Smooth muscle cell of the brain vasculature (primary cell): Measurements from ENCODE around the gene ETS2.
"Not testable (repeated sequence)": the region's sequence is repeated elsewhere in the genome, so short reads cannot be mapped to it uniquely, and the experiment has no call there.

Experiments
- DNase-seq: peaks from one replicate; pipeline ENCODE4 v3.0.0-alpha.2; 2012; ENCODE audit warnings: low read depth, low spot score

Gene ETS2

DNA sequence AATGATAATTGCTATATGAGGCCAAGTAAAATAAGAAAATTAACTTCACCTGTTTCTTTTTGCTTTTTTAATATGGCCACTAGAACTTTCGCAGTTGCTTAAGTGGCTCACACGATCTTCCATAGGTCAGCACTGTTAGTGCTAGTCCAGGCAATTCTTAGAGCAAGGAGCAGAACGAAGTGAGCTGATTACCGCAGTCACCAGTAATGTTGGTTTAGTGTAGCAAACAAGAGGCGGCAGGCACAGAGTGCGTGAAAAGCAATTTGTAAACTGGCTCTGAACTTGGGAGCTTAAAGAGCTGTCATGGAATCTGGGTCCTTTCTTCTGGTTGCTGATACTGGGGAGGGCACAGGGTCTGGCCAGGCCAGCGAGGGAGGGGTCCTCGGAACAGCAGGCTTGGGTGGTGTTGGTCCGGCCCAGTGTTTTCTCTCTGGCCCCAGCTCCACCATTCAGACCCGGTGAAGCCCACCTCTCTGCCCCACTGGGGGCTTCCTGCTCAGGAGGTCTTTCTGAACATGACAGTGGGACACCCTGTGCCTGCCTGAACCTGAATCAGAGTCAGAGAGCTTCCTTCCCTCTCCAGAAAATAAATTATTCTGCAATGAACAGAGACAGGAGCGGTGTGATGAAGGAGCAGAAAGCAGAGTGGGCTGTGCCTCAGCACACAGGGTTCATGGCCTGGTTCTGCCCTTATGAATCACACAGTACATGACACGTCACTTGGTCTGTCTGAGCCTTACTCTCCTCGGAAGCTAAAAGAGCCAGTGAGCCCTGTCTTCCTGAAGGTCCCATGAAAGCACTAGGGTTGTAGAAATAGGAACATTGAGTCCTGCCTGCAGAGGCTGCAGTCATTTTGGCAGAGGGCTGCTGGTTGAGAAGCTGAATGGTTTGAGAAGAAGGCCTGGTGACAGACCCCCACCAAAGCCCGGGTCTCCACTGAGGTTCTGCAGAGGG is 11.9 kb downstream of the ETS2 start:
- DNase-seq = no peak

DNA sequence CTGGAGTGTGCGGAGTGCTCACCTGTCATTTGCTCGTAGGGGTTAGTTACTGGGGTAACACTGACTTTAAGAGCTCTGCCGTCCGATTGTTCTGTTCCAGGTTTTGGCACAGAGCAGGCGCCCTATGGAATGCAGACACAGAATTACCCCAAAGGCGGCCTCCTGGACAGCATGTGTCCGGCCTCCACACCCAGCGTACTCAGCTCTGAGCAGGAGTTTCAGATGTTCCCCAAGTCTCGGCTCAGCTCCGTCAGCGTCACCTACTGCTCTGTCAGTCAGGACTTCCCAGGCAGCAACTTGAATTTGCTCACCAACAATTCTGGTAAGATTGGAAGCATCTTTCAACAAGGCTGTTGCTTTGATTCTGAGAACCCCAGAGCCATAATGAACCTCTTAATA is 12.6 kb downstream of the ETS2 start:
- DNase-seq = no peak

DNA sequence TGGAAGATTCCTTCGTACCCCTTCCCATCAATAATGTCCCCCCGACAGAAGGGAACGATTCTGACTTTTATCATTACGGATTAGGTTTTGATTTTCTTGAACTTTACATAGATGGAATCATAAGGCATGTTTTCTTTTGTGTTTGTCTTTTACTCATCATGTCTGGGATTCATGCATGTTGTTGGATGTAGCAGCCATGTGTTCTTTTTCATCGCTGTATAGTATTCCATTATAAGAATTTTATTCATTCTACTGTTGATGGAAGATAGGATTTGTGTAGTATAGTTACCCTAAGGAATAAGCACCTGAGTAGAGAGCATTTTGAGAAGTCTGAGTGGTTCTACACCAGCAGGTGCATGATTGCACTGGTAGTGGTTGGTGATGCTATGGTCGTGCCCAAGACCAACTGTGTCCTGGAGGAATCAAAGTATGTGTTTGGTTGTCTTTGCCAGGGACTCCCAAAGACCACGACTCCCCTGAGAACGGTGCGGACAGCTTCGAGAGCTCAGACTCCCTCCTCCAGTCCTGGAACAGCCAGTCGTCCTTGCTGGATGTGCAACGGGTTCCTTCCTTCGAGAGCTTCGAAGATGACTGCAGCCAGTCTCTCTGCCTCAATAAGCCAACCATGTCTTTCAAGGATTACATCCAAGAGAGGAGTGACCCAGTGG is 13.5 kb downstream of the ETS2 start:
- no peak for DNase-seq

DNA sequence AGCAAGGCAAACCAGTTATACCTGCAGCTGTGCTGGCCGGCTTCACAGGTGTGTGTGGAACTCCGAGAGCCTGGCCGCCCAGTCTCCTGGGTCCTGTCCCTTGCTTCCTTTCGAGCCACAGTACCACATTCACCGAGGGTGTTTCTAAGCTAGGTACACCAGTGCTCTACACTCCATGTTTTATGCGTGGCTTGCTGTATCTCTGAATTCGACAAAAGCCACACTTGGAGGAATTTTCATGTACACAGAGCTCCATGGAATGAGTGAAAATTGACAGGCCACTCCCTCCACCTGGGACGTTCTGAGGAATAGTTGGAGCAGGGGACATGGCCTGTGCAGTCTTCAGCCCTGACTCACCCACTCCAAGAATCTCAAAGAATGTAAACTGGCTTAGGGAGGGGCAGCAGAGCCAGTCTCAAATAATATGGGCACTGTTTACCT is 14.0 kb downstream of the ETS2 start:
- DNase-seq = no peak

DNA sequence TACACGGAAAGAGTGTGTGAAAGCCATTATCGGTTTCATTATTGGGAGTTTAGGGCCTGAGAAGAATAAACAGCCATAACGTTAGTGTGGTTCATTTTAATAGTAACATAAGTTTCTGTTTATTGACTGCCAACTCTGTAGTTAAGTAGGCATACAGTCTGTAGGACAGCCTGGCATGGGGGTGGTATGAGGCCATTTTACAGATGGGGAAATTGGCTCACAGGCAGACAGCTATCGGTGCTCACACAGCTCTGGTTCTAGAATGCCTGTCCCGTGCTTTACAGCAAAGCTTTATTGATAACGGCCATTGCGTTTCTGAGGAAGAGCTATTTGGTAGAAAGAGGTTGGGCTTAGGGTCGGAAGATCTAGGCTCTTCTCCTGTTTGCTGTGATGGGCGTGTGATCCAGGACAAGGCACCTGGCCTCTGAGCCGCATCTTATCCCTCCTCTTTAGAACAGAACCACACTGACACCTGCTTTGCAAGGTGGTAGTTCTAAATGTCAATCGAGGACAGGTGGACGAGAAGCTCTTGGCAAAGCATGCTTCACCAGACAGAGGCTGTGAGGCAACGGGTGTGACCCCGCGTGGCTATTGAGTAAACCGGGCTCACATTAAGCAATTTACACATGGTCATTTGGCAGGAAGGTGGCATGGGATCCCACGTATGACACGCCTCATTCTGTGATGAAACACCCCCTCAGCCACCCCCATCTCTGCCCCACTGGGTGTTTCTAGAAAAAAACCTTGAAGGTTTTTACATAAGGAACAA is 14.9 kb downstream of the ETS2 start:
- no peak for DNase-seq

DNA sequence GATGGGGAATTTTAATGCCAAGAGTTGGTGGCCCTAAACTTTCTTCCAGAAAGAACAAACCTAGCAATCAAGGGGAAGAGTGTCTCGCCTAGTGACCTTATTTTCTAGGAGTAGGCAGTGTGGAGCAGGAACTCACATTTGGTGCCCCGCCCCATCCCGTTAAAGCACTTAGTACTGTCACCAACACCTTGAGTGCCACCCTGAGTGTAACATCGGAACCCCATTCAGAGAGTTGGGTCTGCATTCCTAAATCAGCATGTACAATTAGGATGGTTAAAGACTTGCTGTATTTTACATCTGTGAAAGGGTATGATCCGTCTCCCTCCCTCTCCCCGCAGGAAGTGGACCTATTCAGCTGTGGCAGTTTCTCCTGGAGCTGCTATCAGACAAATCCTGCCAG is 15.5 kb downstream of the ETS2 start:
- DNase-seq = no peak

DNA sequence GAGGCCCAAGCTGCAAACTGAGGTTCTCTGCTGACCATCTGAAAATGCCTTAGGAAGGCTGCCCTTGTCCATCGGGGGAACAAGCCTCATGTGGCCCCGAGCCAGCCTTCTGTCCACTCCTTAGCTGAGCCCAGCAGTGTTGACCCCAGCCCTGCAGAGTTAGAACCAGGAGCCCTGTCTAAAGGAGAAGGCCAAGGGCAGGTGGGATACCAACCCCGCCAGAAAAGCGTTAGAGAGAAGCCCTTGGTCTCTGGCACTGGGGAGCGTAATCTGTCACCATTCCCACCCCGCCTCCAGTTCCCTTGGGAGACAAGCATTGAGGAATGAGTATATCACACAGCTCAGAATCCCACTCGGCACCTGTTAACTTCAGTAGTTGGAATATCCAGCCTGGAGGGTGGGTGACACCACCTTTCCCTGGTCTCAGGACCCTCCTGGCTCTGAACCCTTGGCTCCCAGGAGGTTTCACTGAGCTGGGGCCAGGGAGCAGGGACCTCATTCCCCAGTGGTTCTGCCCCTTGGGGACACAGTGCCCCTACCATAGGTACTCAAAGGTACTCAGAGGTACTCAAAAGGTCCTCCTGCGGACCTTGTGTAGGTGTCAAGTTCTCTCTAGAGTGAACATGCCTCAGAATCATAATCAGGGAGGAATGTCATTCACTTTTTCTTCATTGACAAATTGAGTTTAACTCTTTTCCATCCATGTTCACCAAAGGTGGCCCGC is 16.4 kb downstream of the ETS2 start:
- DNase-seq = no peak

DNA sequence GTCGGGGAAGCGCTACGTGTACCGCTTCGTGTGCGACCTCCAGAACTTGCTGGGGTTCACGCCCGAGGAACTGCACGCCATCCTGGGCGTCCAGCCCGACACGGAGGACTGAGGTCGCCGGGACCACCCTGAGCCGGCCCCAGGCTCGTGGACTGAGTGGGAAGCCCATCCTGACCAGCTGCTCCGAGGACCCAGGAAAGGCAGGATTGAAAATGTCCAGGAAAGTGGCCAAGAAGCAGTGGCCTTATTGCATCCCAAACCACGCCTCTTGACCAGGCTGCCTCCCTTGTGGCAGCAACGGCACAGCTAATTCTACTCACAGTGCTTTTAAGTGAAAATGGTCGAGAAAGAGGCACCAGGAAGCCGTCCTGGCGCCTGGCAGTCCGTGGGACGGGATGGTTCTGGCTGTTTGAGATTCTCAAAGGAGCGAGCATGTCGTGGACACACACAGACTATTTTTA is 17.1 kb downstream of the ETS2 start:
- DNase-seq = no peak

DNA sequence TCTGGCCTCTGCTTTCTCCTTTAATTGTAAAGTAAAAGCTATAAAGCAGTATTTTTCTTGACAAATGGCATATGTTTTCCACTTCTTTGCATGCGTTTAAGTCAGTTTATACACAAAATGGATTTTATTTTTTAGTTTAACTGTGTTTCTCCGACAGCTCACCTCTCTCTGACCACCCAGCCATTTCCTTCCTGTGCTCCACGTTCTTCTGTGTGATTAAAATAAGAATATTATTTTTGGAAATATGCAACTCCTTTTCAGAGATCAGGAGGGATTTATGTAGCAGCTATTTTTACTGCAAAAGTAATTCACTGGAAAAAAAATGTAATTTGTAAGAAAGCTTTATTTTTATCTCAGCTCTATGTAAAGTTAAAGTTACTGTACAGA is 18.0 kb downstream of the ETS2 start:
- DNase-seq = no peak

DNA sequence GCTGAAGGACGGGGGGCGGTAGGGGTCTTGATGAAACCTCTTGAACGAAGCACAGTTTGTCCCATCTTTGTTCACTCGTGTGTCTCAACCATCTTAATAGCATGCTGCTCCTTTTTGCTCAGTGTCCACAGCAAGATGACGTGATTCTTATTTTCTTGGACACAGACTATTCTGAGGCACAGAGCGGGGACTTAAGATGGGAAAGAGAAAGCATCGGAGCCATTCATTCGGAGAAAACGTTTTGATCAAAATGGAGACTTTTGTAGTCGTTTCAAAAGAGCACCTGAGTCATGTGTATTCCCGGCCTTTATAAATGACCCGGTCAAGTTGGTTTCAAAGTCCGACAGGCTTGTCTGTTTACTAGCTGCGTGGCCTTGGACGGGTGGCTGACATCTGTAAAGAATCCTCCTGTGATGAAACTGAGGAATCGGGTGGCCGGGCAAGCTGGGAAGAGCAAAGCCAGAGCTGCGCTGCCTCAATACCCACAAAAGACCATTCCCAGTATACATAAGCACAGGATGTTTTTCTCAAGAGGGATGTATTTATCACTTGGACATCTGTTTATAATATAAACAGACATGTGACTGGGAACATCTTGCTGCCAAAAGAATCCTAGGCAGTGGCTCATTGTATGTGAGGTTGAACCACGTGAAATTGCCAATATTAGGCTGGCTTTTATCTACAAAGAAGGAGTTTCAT is 18.5 kb downstream of the ETS2 start:
- DNase-seq = no peak

DNA sequence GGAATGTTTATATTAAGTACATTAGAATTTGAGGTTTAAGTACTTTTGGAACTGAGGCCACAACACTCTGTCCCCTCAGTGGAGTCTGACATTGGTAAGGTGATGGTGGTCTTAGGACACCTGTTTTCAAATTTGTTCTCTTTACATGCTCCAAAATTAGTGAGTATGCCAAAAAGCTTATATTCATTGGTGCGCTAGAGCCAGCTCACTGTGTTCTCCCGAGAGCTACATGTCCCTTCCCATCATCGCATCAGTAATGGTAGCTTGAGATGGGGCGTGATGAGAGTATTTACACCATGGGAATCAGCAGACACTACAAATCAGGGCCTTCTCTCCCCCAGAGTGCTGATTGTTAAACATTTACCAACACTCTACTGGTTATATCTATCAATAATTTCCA is 19.5 kb downstream of the ETS2 start:
- no peak for DNase-seq

DNA sequence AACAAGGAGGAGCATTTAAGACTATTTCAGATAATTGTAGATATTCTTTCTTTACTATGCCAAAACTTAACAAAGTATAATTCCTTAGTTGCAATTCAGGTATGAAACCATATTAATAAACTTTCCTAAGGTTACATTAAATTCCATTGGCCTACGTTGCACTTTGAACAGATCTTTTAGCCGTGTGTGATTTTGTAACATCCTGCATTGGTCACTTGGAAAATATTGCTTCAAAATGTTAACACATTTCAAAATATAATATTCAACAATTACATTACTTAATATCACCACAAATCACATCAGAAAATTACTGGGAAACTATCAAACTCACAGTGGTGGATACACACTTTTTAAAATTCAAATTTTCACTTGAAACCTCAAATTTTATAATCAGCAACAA is 20.2 kb downstream of the ETS2 start:
- DNase-seq = no peak

DNA sequence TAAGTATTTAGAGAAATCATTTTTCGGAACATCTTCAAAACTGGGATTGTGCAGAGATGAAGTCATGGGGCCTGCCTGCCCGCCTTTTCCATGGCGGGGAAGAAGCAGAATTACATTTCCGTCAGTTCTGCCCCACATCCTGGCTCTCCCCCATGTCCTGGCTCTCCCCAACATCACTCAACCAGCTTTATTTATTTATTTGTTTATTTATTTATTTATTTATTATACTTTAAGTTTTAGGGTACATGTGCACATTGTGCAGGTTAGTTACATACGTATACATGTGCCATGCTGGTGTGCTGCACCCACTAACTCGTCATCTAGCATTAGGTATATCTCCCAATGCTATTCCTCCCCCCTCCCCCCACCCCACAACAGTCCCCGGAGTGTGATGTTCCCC is 22.4 kb downstream of the ETS2 start:
- not testable (repeated sequence) for DNase-seq

DNA sequence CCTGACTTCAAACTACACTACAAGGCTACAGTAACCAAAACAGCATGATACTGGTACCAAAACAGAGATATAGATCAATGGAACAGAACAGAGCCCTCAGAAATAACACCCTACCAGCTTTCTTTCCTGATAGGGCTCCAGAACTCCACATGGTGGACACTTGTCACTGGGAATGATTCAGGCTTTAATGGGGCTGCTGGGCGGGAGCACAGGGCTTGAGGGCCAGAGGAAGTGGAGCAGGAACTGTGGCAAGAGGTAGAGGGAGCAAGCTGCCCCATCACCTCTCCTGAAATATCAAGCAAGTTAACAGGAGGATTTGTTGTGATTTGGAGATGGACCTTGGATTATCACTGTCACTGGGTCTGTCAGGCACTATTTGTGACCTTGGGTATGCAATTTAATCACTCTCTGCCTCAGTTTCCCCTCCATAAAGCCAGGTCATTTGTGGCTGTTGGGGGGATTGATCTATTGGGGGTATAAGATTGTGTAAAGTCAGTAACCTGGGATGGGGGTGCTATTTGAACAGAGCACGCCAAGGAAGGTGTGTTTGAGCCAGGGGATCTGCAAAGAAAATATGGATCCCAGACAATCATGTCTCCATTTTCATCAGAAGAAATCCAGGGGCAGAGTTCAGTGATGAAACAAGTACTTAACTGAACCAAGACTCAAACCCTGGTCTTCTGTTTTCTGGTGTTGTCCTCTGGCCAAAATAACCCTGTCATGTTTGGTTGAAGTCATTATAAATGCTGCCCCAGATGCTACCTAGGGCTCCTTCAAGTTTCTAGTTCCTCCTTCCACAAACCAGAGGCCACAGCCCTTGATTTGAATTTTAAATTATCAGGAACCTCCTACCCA is 25.2 kb downstream of the ETS2 start:
- DNase-seq = no peak

DNA sequence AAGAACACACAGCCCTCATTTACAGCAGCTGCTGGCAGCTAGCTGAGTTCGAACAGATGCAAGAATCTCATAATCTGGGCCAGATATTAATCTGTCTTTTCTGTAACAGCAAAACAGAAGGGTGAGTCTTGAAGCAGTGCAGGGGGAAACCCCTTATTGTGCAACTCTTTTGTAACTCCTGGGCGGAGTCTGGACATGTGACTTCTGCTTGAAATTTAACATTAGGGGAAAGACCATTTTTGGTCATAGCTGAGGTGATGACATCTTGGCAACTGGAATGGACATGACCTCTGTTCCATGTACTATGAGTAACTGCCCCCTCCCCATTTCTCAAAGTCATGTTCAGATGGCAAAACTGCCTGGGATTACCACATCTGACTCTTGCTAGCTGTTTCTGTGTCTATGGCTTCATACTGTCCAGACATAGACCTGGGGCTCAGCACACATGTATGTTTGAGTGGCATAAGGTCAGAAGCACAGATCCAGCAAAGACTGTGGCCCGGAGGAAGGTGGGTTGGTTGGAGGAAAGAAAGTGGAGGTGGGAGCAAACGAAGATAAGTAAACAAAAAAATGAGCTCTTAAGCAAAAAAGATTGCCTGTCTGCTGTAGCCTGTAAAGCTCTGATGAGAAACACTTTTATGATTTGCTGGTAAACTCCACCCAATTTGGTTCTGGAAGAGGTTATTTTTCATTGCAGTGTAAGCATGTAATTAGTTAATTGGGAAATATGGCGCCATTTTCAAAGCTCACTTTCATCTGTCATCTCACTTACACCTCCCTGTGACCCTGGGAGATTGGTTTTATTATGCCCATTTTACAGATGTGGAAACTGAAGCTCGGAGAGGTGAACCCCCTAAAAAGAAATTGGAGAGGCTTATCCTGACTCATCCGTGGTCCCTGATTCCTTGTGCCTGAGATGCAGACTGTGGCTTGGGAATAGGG is 26.1 kb downstream of the ETS2 start:
- no peak for DNase-seq

DNA sequence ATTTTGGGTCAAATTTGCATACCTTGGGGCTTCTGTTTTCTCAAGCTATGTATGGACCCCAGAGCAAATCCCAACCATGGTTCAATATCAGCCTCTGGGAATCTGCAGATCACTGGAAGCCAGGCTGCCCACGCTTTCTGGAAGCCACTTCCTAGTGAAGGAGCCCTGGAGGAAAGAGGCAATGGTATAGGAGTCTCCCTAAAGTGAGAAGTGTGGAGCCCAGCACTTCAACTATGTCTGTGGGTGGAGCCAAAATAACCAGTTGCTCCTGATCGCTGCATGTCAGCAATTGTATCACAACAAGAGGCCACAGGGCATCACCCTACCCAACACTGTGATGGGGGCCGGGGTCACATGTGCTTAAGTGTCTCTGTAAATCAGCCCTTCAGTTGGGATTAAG is 26.9 kb downstream of the ETS2 start:
- no peak for DNase-seq

DNA sequence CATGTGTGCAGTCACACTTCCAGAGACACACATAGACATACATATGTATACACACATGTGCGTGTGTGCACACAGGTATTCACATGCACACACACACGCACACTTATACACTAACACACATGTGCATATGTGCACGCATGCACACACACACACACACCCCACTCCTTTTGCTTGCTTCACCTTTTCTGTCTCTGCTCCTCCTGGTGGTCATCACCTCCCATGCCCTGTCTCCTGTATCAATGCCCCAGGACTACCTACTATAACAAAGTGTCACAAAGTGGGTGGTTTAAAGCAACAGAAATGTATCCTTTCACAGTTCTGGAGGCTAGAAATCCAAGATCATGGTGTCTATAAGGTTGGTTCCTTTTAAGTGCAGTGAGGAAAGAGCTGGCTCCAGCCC is 27.4 kb downstream of the ETS2 start:
- no peak for DNase-seq

DNA sequence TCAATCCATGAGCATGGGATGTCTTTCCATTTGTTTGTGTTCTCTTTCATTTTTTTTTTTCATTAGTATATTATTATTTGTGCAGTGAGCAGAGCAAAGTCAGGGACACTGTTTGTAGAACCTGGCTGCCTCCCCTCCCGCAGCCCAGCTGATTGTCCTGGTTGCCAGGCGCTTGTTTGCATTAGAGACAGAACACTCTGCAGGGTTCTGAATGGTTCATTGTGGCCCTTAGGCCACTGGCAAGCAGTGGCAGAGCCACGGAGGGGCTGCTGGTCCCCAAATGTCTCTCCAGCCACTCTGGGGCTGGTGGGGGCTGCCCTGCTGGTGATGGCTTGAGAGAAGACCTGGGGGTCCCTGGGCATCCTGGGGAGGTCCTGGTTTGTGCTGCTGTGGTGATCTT is 29.0 kb downstream of the ETS2 start:
- no peak for DNase-seq
